Measurements from ENCODE around the gene ALDH1L2.
A peak's percentile ranks its signal among the peaks of the same experiment; 100 is the strongest.

ALDH1L2 gene

DNA sequence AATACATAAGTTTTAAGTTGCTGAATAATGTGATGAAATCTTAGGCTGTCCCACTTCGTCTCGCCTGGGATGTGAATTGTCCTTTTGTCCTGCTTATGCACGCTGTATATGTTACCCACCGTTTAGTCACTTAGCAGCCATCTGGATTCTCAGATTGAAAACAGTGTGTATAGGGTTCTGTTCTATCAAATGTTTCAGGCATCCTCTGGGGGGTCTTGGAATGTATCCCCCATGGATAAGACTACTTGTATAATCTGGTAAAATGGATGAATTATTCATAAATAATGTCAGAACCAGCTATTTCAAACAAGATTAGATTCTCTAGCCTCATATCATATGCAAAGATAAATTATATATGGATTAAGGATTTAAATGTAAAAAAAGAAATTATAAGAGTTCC lies 68.7 kb downstream of the ALDH1L2 start:
- no peak overlapping the region for H3K27ac ChIP-seq
- H3K4me2 ChIP-seq, result no peak overlapping the region
- H3K9me3 ChIP-seq (replicated peaks in 1 of 11), result peaks cover 23 to 33% (median 29%) of the 10 kb centered on the region in 11 experiments
- H3K27me3 ChIP-seq, result no peaks in the 10 kb centered on the region
- TF ChIP-seq Cebpa-rat (IDR thresholded peaks at IDR 0.05), result no peak
- H3K36me3 ChIP-seq, result peaks cover 54 to 84% (median 78%) of the 10 kb centered on the region in 11 experiments
- H3K9ac ChIP-seq, result no peak overlapping the region
- no peaks in the 10 kb centered on the region for H4K20me1 ChIP-seq
- no peak overlapping the region for H3K4me3 ChIP-seq
- H3K4me1 ChIP-seq, result no peaks in the 10 kb centered on the region

DNA sequence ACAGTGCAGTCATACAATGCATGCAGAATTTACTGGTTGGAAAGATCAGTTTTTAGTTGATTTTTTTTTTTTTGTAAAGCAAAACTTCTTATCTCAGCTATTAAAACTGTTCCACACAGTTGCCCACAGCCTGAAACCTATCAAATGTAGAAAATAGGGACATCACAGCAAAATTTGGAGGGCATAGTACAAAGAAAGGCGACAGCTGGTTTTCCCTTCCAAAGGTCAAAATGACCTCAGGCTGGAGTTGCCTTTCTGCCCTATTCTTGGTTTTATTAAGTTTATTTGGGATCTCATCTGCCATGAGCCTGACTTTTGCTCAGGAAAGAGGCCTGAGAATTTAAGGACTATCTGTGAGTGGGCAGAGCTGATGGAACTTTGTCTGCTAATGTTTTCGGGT lies 69.7 kb downstream of the ALDH1L2 start:
- H3K27ac ChIP-seq, result no peak overlapping the region
- H3K9me3 ChIP-seq (replicated peaks in 1 of 11), result peaks cover 32 to 43% (median 39%) of the 10 kb centered on the region in 11 experiments
- no peak for TF ChIP-seq Cebpa-rat (IDR thresholded peaks at IDR 0.05)
- no peak overlapping the region for H3K4me2 ChIP-seq
- H3K4me3 ChIP-seq, result no peak overlapping the region
- H4K20me1 ChIP-seq, result no peaks in the 10 kb centered on the region
- no peak overlapping the region for H3K9ac ChIP-seq
- no peaks in the 10 kb centered on the region for H3K4me1 ChIP-seq
- peaks cover 54 to 93% (median 87%) of the 10 kb centered on the region in 11 experiments for H3K36me3 ChIP-seq
- no peaks in the 10 kb centered on the region for H3K27me3 ChIP-seq

DNA sequence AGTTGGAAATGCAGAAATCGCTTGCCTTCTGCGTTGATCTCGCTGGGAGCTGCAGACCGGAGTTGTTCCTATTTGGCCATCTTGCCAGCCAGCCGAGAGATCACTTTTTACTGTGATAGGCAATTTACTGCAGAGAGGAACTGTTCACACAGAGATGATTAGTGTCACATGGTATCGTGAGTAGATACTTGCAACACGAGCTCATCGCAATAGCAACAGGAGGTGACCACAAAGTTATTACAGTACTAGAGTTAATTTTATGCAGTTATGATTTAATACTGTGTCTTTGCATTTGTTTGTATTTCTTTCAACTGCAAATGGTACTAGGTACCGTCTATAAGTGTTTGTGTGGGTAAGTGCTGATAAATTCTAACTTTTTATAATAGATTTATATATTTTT lies 70.4 kb downstream of the ALDH1L2 start:
- no peak overlapping the region for H3K27ac ChIP-seq
- no peaks in the 10 kb centered on the region for H3K27me3 ChIP-seq
- peaks cover 37 to 49% (median 45%) of the 10 kb centered on the region in 11 experiments for H3K9me3 ChIP-seq (replicated peaks in 1 of 11)
- no peak overlapping the region for H3K4me3 ChIP-seq
- no peak overlapping the region for H3K4me2 ChIP-seq
- no peak for TF ChIP-seq Cebpa-rat (IDR thresholded peaks at IDR 0.05)
- no peaks in the 10 kb centered on the region for H4K20me1 ChIP-seq
- no peak overlapping the region for H3K9ac ChIP-seq
- H3K36me3 ChIP-seq, result peaks cover 59 to 99% (median 91%) of the 10 kb centered on the region in 11 experiments
- no peaks in the 10 kb centered on the region for H3K4me1 ChIP-seq

DNA sequence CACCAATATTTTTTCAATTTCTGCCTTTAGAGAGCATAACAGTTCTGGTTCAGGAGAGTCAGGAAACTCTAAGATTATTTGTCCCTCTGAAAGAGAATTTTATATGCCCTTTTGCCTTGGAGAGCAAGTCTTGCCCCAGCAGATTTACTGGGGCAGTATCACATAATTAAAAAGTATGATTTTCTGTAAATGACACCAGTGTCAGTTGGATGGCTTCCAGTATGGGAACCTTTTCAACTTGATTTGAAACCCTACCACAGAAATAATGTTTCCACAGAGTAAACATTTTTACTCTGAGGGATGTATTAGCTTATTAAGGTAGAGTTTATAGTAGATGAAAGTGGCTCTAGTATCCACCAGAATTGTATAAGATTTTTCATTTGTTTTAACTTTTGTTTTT lies 82.8 kb downstream of the ALDH1L2 start:
- no peak overlapping the region for H3K9ac ChIP-seq
- TF ChIP-seq Cebpa-rat (IDR thresholded peaks at IDR 0.05), result no peak
- H3K4me3 ChIP-seq, result no peak overlapping the region
- peaks cover 81 to 100% (median 100%) of the 10 kb centered on the region in 11 experiments for H3K36me3 ChIP-seq
- H3K27ac ChIP-seq, result no peak overlapping the region
- H3K4me2 ChIP-seq, result no peak overlapping the region
- H3K27me3 ChIP-seq, result no peaks in the 10 kb centered on the region
- H3K4me1 ChIP-seq, result peaks cover 0 to 13% (median 0%) of the 10 kb centered on the region in 10 experiments; a peak in 4 of 20 replicates
- H3K9me3 ChIP-seq (replicated peaks in 1 of 11), result peaks cover 0 to 10% (median 5%) of the 10 kb centered on the region in 11 experiments; a peak in 8 of 22 replicates
- peaks cover 0 to 26% (median 0%) of the 10 kb centered on the region in 11 experiments; a peak in 5 of 22 replicates for H4K20me1 ChIP-seq

DNA sequence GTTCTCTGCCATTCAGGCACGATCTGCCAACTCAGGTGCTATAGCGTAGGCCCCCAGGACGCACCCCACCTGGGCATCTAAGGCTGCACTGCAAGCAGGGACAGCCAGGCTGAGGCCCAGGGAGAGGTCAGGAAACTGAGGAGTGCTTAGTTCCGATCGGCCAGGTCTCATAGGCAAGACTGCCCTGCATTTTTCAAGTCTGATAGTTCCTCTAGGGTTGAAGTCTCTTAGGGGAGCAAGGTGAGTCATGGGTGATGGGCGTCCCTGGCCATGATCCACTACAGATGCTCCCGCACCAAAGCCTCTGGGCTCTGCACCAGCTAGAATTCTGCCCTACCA lies 84.9 kb downstream of the ALDH1L2 start:
- H3K36me3 ChIP-seq, result peaks cover 73 to 100% (median 100%) of the 10 kb centered on the region in 11 experiments

DNA sequence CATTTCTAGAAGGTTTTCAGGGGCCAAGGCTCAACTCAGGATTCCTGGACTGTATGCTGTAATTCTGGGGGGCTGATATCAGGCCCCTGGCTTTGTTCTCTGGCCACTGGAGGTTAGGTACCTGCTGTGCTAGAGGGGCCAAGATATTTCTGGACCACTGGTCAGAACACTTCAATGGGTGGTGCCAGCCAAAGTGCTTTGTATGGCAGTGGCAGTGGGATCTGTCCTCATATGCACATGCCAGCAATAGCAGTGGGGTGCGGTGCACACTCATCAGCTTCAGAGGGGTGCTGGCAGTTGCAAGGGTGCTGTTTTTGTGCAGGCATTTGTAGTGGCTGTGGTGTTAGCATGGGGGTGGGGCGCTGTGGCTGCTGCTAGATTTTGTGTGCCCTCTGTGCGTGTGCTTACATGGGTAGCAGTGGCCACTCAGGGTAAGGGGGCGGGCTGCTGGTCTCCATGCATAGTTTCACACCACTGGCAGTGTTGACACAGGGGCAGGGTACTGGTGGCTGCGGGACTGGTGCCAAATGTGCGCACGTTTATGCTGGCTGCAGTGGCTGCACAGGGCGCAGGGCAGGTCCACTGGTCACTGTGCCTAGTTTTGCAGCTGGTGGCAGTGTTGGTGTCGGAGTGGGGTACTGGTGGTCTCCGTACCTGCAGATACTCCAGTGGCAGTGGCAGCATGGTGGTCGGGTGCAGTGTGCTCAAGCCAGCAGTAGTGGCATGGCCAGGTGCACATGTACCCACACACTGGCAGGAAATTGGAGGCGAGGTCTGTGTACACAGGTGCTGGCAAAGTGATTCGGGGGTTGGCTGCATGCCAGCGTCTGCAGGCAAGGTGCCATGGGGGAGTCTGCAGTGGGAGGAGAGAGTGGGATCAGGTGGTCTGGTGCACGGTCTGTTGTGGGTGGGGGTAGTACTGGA lies 85.6 kb downstream of the ALDH1L2 start:
- H3K27ac ChIP-seq, result no peak overlapping the region
- no peak for TF ChIP-seq Cebpa-rat (IDR thresholded peaks at IDR 0.05)

More for the DNA sequence above, 84.9 kb downstream of the ALDH1L2 start:
- Histone ChIP-seq H3K4me1 (peaks cover 0 to 25% (median under 1%) of the 10 kb centered on the region in 10 experiments; a peak in 10 of 20 replicates), H3K9me3 (replicated peaks in 1 of 11) (peaks cover 0 to 10% (median 0%) of the 10 kb centered on the region in 11 experiments; a peak in 3 of 22 replicates), H3K27me3 (no peaks in the 10 kb centered on the region), H3K27ac (no peak overlapping the region), H3K9ac (no peak overlapping the region), H3K4me3 (no peak overlapping the region), H3K4me2 (no peak overlapping the region), H4K20me1 (peaks cover 0 to 26% (median 0%) of the 10 kb centered on the region in 11 experiments; a peak in 5 of 22 replicates)
- TF ChIP-seq Cebpa-rat (IDR thresholded peaks at IDR 0.05), result no peak

DNA sequence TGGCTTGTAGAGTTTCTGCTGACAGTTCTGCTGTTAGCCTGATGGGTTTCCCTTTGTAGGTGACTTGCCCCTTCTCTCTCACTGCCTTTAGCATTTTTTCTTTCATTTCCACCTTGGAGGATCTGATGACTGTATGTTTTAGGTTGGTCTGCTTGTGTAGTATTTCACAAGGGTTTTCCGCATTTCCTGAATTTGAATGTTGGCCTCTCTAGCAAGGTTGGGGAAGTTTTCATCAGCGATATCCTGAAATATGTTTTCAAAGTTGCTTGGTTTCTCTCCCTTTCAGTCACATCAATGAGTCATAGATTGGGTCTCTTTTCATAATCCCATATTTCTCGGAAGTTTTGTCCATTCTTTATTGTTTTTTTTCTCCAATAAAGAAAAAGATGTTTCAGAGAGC lies 86.7 kb downstream of the ALDH1L2 start:
- peaks cover 0 to 36% (median 0%) of the 10 kb centered on the region in 11 experiments; a peak in 5 of 22 replicates for H4K20me1 ChIP-seq
- peaks cover 64 to 100% (median 100%) of the 10 kb centered on the region in 11 experiments for H3K36me3 ChIP-seq
- H3K9me3 ChIP-seq (replicated peaks in 1 of 11), result no peaks in the 10 kb centered on the region
- H3K4me2 ChIP-seq, result peak overlapping the region in 2 of 11 experiments; percentile 14 to 34; a peak in 1 of 22 replicates
- H3K9ac ChIP-seq, result no peak overlapping the region
- TF ChIP-seq Cebpa-rat (IDR thresholded peaks at IDR 0.05), result no peak
- no peaks in the 10 kb centered on the region for H3K27me3 ChIP-seq
- no peak overlapping the region for H3K27ac ChIP-seq
- peaks cover 0 to 39% (median 4%) of the 10 kb centered on the region in 10 experiments; a peak in 10 of 20 replicates for H3K4me1 ChIP-seq
- no peak overlapping the region for H3K4me3 ChIP-seq

More for the DNA sequence above, 85.6 kb downstream of the ALDH1L2 start:
- peaks cover 0 to 5% (median 0%) of the 10 kb centered on the region in 11 experiments; a peak in 3 of 22 replicates for H3K9me3 ChIP-seq (replicated peaks in 1 of 11)
- H3K9ac ChIP-seq, result no peak overlapping the region
- peaks cover 0 to 31% (median 4%) of the 10 kb centered on the region in 10 experiments; a peak in 10 of 20 replicates for H3K4me1 ChIP-seq
- no peaks in the 10 kb centered on the region for H3K27me3 ChIP-seq
- H3K4me3 ChIP-seq, result no peak overlapping the region
- H4K20me1 ChIP-seq, result peaks cover 0 to 31% (median 0%) of the 10 kb centered on the region in 11 experiments; a peak in 5 of 22 replicates
- H3K36me3 ChIP-seq, result peaks cover 67 to 100% (median 100%) of the 10 kb centered on the region in 11 experiments
- H3K4me2 ChIP-seq, result no peak overlapping the region

DNA sequence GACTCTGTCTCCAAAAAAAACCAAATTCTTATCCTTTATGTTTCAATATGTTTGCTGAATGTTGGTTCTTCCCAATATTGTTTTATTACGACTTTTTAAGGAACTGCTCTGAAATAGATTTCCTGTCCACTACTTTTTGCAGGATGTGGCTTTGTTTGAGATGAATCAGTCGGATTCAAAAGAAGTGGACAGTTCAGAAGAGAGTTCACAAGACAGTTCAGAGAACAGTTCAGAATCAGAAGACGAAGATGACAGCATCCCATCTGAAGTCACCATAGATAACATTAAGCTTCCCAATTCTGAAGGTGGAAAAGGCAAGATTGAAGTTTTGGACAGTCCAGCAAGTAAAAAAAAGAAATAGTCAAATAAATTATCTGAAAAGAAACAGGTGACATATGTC lies 89.9 kb downstream of the ALDH1L2 start:
- H3K27ac ChIP-seq, result peak overlapping the region in 1 of 11 experiments; percentile 15; a peak in 1 of 22 replicates
- peaks cover 0 to 5% (median 3%) of the 10 kb centered on the region in 11 experiments; a peak in 6 of 22 replicates for H3K9me3 ChIP-seq (replicated peaks in 1 of 11)
- peak overlapping the region in 5 of 11 experiments; percentile 33 to 84 (median 75); a peak in 9 of 22 replicates for H3K4me2 ChIP-seq
- peaks cover 62 to 100% (median 100%) of the 10 kb centered on the region in 11 experiments for H3K36me3 ChIP-seq
- H3K4me3 ChIP-seq, result no peak overlapping the region; a peak in 1 of 20 replicates
- peaks cover 0 to 42% (median 0%) of the 10 kb centered on the region in 11 experiments; a peak in 5 of 22 replicates for H4K20me1 ChIP-seq
- H3K27me3 ChIP-seq, result no peaks in the 10 kb centered on the region
- H3K4me1 ChIP-seq, result peaks cover 0 to 37% (median 4%) of the 10 kb centered on the region in 10 experiments; a peak in 10 of 20 replicates
- TF ChIP-seq Cebpa-rat (IDR thresholded peaks at IDR 0.05), result no peak
- 0 out of 22 replicates have a peak overlapping the region, but pooled peaks of 1 of the 11 experiments have one; percentile 15 for H3K9ac ChIP-seq

All from BLaER1 treated with 17β-estradiol and CSF1 and Interleukin-3, amounts not matched to agents 10 nM and 100 nM (cell line).